GM18517 (cell line): ENCODE results near the gene GINM1.

Experiments used
- ATAC-seq: cut with Tn5 transposase; IDR thresholded peaks from one replicate; pipeline ENCODE4 v1.9.1; 2021; ENCODE audit warnings: mild to moderate bottlenecking, moderate library complexity; ENCODE audit not compliant: unreplicated experiment

GINM1 gene, protein sequence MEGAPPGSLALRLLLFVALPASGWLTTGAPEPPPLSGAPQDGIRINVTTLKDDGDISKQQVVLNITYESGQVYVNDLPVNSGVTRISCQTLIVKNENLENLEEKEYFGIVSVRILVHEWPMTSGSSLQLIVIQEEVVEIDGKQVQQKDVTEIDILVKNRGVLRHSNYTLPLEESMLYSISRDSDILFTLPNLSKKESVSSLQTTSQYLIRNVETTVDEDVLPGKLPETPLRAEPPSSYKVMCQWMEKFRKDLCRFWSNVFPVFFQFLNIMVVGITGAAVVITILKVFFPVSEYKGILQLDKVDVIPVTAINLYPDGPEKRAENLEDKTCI

DNA sequence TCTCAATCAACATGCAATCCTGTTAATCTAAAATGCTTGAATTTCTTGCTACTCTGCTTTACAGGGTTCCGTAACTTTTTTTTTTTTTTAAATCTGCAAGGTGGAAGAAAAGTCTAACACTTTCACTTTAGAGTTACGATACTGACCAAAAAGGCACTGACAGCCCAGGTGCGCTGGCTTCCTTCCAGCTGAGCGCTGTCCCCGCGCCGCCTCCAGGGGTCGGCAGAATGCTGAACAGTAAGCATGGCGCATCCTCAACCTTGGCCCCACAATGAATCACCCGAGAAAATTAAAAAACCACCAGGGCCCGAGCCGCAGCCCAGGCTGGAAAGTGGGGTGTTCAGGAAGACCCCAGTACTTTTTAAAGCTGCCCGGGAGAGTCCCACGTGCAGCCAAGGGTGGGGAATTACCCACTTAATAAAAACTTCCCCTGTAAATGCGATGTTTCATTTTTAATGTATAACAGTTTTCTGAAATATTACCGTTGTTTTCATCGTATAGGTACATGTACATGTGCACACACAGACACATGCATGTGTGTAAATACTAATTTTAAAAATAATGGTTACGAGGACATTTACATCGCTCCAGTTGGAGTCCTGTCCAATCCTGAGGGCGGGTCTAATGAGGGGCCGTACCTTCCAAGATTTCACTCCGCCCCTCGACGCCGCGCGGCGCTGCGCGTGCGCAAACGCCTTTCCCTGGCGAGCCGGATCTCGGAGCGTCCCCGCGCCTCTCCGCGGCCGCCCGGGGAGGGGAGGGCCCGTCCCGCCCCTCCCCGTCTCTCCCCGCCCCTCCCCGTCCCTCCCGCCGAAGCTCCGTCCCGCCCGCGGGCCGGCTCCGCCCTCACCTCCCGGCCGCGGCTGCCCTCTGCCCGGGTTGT lies at the start of gene GINM1:
GINM1 (plus strand) TSS at position 849 of the 883 bp plus-strand sequence. CDS start 40 bp downstream, outside the sequence.
- peak; percentile 76 for ATAC-seq

DNA sequence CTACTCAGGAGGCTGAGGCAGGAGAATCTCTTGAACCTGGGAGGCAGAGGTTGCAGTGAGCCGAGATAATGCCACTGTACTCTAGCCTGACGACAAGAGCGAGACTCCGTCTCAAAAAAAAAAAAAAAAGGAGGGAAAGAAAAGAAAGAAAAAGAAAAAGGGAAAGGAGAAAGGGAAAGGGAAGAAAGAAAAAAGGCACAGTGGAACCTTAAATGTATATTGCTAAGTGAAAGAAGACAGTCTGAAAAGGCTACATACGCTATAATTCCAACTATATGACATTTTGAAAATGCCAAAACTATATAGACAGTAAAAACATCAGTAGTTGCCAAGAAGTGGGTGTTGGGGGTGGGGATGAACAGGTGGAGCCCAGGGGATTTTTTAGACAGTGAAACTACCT lies 36.5 kb upstream of the GINM1 start:
- no peak for ATAC-seq

DNA sequence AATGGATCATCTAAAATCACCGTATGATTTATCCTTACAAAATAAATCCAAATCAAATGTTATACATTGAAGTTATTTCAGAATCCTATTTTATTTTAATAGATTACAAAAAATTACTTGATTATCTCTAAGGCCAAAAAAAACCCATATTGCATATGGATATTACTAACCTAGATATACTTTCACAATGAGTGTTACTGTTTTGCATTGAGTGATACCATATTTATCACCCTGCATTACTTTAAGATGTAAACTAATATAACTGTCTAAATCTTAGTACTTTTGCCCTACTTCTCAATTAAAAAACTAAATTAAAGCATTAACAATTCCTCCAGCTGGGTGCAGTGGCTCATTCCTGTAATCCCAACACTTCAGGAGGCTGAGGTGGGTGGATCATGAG lies 31.4 kb upstream of the GINM1 start:
- no peak for ATAC-seq

DNA sequence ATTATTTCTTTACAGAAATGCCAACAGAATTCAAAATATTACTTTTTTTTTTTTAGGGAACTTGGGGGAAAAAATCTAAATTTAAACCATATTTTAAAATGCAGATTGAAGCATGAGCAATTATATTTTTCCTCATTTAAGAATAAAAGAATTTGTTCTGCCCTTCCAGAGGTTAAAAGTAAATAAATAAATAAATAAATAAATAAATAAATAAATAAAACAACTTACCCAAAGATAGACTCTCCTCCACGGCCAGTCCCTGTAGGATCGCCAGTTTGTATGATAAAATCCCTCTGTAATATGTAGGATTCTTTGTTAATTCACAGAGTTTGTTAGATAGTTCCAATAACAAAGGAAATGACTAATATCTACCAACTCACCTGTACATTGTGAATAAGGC lies 25.0 kb upstream of the GINM1 start:
- ATAC-seq = no peak

DNA sequence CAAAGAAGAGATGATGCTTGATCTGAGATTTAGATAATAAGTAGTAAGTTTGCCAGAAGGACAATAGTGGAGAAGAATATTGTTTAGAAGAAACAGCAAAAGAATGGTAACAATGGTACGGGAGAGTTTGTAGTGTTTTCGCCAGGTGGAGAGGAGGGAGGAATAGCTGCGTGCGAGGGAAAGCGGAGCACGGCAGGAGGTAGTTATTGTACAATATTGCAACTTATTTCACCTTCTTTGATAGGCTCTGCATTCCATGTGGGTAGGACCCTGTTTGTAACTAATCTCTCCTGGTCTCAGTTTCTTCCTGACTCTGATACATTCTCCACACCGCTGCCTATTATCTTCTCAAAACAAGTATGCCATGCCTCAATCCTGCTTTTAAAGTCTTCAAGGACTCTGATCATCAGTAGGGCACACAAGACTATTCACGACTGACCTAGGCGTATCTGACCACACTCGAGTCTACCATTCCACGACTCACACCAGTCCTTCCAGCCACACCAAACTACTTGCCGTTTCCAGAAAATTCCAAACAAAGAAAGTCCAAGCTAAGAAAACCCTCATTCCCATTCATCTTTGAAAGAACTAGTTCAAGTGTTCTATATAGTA lies 21.4 kb upstream of the GINM1 start:
- no peak for ATAC-seq

DNA sequence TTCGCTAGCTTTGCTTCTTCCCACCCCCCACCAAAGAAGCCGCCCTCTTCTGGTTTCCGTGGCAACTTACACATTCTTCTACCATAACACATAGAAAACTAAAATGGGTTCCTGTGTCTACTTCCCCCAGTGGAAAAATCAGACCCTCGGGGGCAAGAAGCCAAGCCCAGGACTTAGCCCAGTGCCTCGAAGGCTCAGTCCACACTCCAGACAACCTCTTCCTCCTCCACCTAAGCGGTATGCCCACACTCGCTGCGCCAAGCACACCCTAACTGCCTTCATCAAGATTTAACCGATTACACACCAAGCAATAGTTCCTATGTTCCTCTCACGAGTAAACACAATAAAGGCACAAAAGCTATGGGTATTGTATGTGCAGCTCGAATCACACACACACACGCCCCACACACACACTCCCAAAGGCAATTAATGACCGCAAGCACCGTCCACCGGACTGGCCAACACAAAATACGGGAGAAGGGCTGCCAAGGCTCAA lies 20.9 kb upstream of the GINM1 start:
- no peak for ATAC-seq

DNA sequence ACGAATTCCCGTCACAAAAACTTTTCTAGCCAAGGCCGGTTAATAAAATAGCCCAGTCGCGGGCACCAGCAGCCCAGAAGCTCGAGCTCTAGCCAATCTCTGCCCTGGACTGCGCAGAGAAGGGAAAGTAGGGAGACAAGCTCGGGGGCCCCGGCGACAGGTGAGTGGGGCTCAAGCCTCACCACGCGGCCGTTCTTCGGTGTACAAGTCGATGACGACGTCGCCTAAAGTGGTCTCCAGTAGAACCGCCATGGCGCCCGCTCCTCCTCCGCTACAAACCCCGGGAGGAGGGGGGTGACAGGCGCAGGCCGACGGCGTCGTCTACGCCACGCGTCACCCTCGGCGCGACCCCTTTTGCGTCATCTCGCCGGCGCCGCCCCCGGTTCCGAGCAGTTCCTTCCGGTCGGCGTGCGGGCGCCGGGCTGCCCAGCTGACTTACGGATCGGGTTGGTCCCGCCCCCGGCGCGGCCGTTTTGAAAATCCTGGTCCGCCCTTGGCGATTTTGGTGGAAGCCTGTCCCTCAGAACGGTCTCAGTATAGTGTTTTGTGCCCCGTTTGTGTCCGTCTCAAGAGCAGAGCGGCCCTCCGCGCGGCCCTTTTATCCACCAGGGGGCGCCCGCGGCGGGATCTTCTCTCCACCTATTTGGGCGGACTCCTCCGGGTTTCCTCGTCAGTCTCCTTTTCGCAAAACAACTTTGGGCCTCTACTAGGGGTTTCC lies 20.3 kb upstream of the GINM1 start, which contains the start of gene PPIL4:
PPIL4 (minus strand) TSS at position 290 of the 718 bp plus-strand sequence; CDS start at position 252, 38 bp downstream.
- ATAC-seq = peak; percentile 88

DNA sequence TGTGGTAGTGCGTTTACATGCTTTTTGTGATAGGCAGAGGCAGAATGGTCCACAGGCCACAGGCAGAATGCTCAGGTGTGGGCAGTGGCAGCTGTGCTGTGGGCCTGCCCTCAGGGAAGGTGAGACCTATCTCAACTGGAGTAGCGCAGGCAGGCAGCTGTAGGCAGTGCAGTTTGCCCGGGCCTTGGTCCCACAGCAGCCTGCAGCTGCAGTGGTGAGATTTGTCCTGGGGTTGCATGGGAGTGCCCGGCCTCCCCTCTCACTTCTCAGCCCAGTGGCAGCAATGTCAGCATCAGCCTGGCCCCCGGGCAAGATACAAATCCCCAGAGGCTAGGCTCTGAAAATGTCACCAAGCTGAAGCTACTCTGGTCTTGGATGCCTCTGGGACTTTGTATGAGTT lies 14.3 kb upstream of the GINM1 start:
- no peak for ATAC-seq

DNA sequence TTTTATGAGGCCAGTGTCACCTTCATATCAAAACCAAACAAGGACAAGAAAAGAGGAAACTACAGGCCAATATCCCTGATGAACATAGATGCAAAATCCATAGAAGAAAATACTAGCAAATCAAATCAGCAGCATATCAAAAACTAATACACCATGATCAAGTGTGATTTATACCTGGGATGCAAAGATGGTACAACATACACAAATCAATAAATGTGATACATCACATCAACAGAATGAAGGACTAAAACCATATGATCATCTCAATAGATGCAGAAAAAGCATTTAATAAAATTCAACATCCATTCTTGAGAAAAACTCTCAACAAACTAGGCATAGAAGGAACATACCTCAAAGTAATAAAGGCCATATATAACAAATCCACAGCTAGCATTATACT lies 8.1 kb upstream of the GINM1 start:
- no peak for ATAC-seq

DNA sequence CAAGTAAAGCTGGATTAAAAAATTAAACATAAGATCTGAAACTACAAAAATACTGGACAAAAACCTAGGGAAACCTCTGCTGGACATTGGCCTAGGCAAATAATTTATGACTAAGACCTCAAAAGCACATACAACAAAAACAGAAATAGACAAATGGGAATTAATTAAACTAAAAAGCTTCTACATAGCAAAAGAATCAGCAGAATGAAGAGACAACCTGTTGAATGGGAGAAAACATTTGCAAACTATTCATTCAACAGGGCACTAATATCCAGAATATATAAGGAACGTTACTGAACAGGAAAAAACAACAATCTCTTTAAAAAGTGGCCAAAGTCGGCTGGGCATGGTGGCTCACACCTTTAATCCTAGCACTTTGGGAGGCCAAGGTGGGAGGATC lies 6.8 kb upstream of the GINM1 start:
- no peak for ATAC-seq

DNA sequence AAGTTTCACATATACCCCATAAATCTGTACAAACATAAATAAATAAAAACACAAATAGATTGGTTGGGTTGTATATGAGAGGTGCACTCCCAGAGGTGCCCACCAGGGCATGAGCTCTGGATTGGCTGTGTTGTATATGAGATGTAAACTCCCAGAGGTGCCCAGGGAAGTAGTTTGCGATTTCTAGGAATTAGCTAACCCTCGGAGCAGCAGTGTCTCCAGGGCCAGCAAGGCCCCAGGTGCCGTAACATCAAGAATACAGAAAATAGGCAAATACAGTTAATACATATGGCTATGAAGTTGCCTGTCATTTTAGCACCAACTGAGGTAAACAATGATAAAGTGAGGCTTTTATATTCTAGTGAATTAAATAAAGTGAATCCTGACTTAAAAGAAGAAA lies 5.4 kb upstream of the GINM1 start:
- no peak for ATAC-seq

DNA sequence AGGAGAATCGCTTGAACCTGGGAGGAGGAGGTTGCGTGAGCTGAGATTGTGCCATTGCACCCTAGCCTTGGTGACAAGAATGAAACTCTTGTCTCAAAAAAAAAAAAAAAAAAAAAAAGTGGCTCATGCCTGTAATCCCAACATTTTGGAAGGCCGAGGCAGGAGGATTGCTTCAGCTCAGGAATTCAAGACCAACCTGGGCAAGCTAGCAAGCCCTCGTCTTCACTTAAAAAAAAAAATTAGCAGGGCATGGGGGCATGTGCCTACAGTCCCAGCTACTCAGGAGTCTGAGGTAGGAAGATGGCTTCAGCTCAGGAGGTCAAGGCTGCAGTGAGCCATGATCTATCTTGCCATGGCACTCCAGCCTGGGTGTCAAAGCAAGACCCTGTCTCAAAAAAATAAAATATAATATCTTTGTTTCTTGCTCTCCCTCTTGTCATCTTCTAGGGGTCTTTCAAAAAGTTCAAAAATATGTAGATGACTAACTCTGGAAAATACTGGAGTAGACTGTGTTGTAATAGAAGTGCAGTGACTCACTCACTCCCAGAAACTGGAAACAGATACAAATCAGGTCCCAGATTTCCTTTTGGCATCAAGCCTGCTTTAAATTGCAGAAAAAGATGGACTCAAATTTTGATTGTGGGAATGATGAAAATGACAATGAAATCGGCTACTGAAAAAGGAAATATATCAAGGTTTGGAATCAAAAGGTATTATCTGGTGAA lies 2.8 kb upstream of the GINM1 start:
- ATAC-seq = no peak

DNA sequence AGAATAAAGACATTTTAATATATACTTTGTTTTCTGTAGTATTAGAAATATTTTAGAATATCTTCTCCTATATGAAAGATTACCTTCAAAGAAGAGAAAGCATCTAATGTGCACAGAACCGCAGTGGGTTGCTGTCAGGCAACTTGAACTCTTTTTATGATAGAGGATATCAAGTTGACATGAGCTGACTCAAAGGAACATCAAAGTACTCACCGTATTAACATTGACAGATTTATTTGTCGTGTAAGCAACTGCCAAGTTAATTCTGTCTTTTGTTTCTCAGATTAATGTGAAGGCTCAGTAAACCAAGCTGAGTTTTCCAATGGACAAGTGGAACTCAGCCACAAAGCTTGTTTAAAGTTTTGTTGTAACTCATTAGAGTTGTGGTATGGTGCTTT lies 2.2 kb upstream of the GINM1 start:
- ATAC-seq = no peak

DNA sequence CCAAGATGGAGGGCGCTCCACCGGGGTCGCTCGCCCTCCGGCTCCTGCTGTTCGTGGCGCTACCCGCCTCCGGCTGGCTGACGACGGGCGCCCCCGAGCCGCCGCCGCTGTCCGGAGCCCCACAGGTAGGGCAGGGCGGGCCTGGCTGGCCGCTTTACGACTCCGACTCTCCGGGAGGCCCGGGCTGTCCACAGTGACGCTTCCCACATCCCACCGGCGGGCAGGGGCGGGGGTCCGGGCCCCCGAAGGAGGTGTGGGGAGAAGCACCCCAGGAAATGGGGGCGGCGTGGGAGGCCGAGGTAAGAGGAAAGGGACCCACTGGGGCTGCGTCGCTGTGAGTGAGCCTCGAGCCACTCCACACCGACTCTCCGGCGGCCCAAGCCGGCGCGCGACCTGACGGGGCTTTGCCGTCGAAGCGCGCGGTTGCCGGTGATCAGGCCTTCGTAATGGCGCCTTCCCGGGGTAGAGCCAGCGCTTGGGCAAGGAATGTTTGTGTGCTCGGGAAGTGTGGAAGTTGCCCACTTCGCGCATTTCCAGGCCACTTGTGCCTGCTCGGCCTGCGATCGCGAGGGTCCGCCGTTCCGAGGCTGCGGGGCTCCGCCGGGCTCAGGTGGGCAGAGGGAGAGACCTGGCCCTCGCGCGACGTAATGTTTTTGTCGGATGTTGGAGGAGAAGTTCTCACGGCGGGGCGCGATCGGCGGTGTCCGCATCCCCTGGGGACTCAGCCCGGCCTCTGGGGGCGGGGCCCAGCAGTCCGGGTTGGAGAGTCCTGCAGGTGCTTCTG lies 427 bp downstream of the GINM1 start:
- peak; percentile 29 for ATAC-seq

DNA sequence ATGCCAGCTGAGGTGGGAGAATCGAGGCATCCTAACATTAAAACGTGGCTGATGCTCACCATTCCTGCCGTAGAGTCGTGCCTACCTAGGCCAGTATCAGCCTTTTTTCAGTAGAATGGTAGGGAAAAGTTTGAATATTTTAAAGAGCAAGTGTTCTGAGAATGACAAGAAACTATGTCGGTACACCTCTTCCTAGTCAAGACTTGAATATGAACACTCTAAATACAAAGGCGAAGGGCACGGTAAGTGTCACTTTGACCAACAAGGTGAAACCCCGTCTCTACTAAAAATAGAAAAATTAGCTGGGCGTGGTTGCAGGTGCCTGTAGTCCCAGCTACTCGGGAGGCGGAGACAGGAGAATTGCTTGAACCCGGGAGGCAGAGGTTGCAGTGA lies 1.0 kb downstream of the GINM1 start:
- ATAC-seq = no peak

DNA sequence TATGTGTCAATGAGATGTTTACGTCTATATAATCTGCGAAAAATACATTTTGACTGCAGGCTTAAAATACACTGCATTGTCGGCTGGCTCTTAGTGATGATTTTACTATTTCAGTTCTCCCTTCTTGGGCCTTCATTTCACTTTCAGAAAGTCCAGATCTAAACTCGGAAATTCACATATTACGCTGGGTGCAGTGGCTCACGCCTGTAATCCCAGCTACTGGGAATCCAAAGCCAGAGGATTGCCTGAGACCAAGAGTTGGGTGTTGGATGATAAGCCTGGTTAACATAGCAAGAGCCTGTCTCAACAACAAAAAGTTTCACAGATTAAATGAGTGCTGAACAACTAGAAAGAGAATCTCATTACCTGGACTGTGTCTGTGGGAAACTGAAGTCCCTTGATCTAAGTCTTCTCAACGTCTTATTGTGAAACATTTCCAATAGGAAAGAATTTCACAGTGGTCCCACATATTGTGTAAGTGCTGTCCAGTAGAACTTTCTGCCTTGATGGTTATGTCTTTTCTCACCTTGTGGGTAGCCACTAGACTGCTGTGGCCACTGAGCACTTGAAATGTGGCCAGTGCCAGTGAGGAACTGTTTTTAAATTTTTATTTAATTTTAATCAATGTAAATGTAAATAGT lies 1.9 kb downstream of the GINM1 start:
- no peak for ATAC-seq

DNA sequence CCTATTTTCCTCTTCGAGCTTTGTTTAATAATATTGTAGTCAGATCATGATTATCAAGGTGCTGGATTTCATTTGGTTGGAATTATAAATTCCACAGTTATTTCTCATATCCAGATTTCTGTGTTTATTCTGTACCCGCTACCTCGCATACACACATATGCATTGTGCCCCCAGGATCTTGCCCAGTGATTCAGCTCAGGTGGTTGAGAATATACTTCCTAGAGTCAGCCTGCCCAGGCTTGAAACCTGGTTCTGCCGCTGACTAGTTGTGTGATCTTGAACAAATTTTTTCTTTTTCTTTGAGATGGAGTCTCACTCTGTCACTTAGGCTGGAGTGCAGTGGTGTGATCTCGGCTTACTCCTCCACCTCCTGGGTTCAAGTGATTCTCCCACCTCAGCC lies 14.7 kb downstream of the GINM1 start:
- ATAC-seq = no peak

DNA sequence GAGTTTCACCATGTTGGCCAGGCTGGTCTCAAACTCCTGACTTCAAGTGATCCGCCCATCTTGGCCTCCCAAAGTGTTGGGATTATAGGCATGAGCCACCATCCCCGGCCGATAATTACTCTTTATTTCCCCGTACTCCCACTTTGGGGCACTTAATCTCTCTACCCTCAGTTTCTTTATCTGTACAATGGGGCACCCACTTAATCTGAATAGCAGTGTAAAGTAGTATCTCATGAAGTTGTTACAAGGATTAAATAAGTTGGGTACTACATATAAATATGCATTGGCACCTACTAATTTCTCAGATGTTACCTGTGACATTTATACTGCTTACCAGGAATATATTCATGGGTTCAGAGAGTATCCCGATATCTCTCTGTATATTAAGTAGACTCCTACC lies 15.2 kb downstream of the GINM1 start:
- ATAC-seq = no peak

DNA sequence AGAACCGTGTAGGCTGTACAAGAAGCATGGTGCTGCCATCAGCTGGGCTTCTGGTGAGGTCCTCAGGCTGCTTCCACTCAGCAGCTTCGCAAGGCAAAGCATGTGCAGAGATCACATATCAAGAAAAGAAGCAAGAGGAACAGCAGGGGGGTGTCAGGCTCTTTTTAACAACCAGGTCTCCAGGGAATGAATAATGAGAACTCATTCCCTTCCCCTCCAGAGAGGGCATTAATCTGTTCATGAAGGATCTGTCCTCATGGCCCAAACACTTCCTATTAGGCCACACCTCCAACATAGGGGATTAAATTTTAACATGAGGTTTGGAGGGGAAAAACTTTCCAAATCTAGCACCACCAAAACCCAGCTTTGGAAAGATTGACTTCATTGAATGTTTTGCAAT lies 20.0 kb downstream of the GINM1 start:
- ATAC-seq = no peak
